KOPT-K1 (cell line): ENCODE measurements around the gene DNMT3A.
"Not testable (repeated sequence)": the region's sequence is repeated elsewhere in the genome, so short reads cannot be mapped to it uniquely, and the experiment has no call there.

ENCODE experiments used
- H3K27ac ChIP-seq: fragments of 200-600 bp; sonication (generic); 2 replicates; pipeline ENCODE4 v1.5.1; 2016; ENCODE audit warnings: antibody characterized with exemption, mild to moderate bottlenecking, low read depth, low read length; ENCODE audit not compliant: poor library complexity, severe bottlenecking
- H3K36me3 ChIP-seq: fragments of 200-600 bp; sonication (generic); 2 replicates; pipeline ENCODE4 v1.5.1; 2017; ENCODE audit warnings: antibody characterized with exemption, mild to moderate bottlenecking, low read length, moderate library complexity; ENCODE audit not compliant: insufficient read depth
- H3K9me3 ChIP-seq: fragments of 200-600 bp; sonication (generic); 2 replicates; pipeline ENCODE4 v1.5.1; 2017; ENCODE audit warnings: antibody characterized with exemption, low read length, mild to moderate bottlenecking; ENCODE audit not compliant: insufficient read depth, poor library complexity, severe bottlenecking

Gene DNMT3A

DNA sequence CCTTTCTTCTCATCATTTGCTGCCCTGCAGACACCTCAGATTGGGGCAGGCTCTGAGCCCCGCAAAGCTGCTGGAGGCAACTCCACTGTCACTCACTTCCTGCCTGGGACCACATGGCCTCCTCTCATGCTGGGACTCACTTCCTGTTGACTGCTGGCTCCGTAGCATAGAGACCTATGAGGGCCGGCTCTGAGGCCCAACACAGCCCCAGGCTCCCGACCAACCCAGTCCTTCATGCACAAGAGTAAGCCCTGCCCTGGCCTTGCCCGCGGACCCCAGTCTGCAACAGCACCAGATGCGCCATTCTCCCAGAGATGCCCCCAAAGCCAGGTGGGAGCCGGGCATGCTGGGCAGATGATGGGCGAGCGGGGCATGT lies 55.7 kb downstream of the DNMT3A start:
- no peaks in the 10 kb centered on the region for H3K9me3 ChIP-seq
- peaks cover 22% of the 10 kb centered on the region for H3K36me3 ChIP-seq
- H3K27ac ChIP-seq: peak overlapping the region; percentile 91

DNA sequence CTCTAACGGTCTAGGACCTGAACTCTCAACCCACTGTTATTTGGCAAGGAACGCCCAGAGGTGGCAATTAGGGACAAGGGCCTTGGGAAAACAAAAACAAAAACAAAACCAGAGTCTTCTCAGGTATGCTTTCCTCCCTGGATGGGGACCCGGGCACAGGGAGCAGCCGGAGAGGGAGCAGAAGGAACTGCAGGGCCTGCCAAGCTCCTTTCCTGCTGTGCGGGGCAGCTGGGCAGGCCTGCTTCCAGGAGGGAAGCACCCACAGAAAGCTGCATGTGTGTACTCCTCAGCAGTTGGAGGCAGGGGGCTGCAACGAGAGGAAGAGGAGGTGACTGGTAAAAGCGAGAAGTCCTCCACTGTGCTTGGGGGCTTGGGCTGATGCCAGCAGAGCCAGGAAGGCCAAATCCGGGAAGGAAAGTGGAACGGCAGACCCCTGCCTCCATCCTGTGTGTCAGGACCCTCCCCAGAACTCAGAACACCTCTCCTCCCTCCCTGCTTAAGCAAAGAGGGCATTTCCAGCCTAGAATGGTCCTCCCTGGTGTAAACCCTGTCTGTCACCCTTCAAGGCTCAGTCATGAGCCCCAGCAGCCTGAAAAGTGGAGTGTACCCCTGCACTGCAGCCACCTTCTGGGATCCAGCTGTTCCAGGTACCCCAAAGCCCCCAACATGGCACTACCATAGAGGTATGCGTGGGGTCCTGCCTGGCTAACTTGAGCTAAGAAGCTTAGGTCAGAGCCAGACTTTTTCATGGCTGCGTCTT lies 56.3 kb downstream of the DNMT3A start:
- Histone ChIP-seq H3K36me3 (peaks cover 28% of the 10 kb centered on the region), H3K27ac (peak overlapping the region; percentile 91), H3K9me3 (no peaks in the 10 kb centered on the region)

DNA sequence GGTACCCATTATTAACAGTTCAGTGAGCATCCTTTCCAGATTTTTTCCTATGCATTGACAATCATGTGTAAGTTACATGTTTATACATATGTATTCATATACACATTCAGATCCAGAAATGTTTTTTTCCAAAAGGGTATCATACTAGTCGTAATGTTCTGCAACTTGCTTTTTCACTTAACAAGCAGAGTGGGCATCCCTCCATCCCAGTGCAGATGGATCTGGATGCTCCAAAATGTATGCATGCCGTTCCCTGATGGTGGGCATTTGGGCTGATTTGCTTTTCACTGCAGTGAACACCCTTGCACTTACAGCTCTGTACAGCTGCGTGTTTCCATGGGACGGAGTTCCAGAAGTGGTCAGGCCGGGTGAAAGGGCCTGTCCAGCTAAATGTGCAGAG lies 57.0 kb downstream of the DNMT3A start:
- Histone ChIP-seq H3K27ac (peak overlapping the region; percentile 91), H3K9me3 (no peaks in the 10 kb centered on the region), H3K36me3 (peaks cover 31% of the 10 kb centered on the region)

DNA sequence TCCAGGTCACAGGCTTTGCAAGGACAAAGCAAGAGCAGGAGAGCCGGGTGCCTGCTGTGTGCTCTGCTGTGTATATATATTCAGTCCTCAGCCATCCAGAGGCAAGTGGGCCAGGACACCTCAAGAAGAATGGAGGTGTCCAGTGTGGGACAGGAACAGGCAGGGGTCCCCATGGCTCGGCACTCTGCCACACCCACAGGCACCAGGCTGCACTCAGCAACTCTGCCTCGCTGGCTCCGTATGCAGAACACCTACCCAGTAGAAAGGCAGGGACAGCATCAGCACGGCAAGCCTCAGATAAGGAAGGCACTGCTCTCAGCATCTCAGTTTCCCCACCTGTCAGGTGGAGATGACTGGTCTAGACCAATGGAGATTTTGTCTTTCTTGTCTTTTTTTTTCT lies 57.8 kb downstream of the DNMT3A start:
- Histone ChIP-seq H3K27ac (no peak overlapping the region), H3K36me3 (peaks cover 31% of the 10 kb centered on the region), H3K9me3 (no peaks in the 10 kb centered on the region)

DNA sequence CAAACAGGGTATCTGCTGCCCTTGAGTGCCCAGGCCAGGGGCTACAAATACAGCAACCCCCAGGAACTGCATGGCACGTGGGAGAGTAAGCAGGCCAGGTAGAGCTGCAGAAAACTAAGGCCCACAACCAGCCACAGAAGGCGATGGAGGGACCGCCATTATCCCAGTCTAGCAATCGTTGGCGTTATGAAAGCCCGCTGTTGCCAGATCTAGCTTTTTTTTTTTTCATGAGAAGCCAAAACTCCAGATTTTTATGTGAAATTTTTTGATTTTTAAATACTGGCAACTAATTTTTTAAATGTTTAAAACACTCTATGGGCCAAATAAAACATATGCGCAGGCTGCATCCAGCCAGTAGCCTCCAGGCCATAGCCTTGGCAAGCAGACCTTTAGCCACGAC lies 59.8 kb downstream of the DNMT3A start:
- H3K9me3 ChIP-seq: no peaks in the 10 kb centered on the region
- no peak overlapping the region for H3K27ac ChIP-seq
- H3K36me3 ChIP-seq: peaks cover 31% of the 10 kb centered on the region

DNA sequence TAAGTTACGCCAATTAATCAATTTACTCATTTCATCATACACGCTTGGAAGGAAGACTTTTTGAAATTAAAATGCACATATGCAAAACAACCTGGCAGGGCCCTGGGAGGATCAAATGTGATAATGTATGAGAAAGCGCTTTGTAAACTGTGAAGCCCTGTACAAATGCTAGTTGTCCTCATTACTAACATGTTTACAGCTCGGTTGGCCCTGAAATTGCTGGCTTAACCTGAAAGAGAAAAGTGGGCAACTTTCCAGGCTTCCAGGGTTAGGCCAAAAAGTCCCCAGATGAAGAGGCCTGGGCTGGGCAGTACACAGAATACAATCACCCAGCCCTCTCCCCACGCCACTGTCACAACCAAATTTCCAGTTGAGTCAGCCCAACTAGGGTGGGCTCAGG lies 60.2 kb downstream of the DNMT3A start:
- H3K27ac ChIP-seq: no peak overlapping the region
- H3K36me3 ChIP-seq: peaks cover 31% of the 10 kb centered on the region
- H3K9me3 ChIP-seq: no peaks in the 10 kb centered on the region

DNA sequence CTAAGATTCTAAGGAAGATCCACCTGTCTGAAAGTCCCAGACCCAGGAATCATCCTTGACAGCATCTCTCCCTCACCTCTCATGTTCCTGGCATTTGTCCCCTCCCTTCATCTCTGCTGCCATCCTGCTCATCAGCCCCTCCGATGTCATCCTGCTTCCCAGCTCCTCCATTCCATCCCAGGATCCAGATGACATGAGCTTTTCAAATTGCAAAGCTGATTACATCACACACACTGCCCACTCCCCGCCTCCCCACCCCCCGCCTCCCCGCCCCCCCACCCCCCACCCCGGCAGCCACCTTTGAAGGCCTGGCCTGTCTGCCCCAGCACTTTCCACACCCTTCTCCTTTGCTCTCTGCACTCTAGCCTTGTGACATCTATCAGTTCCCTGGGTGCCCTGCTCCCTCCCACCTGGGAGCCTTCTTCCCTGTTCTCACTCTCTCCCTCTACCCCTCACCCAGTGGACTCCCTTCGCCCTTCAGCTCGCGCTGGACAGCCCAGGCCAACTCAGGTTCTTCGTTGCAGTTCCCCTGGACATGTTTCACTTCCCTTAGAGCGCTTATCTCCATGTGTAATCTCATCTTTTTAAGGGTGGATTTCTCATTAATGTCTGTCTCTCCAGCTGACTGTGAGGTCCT lies 61.6 kb downstream of the DNMT3A start:
- Histone ChIP-seq H3K36me3 (peaks cover 31% of the 10 kb centered on the region), H3K9me3 (no peaks in the 10 kb centered on the region), H3K27ac (no peak overlapping the region)

DNA sequence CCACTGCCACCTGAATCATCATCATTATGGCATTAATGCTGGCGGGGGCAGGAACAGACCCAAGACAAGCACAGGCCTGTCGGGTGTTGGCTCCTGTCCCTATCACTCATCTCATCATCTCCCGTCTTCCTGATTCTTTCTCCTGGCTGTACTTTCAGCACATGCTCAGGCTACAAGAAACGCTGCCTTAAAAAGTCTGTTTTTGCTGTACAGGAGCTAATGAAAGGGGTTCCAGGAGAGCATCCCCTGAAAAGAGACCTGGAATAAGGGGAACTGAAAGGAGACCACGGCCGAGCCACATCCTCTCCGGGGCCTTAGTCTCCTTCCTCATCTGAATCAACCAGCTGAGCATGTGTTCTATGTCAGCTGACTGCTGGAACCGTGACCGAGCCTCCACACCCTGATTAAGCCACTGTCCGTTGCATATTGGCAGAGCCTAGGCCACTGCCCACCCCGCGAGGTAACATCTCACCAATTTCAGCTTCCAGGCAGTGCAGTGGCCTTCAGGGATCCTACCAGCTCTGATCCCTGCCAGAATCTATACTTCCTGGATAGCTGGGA lies 62.6 kb downstream of the DNMT3A start:
- peaks cover 31% of the 10 kb centered on the region for H3K36me3 ChIP-seq
- no peak overlapping the region for H3K27ac ChIP-seq
- H3K9me3 ChIP-seq: no peaks in the 10 kb centered on the region

DNA sequence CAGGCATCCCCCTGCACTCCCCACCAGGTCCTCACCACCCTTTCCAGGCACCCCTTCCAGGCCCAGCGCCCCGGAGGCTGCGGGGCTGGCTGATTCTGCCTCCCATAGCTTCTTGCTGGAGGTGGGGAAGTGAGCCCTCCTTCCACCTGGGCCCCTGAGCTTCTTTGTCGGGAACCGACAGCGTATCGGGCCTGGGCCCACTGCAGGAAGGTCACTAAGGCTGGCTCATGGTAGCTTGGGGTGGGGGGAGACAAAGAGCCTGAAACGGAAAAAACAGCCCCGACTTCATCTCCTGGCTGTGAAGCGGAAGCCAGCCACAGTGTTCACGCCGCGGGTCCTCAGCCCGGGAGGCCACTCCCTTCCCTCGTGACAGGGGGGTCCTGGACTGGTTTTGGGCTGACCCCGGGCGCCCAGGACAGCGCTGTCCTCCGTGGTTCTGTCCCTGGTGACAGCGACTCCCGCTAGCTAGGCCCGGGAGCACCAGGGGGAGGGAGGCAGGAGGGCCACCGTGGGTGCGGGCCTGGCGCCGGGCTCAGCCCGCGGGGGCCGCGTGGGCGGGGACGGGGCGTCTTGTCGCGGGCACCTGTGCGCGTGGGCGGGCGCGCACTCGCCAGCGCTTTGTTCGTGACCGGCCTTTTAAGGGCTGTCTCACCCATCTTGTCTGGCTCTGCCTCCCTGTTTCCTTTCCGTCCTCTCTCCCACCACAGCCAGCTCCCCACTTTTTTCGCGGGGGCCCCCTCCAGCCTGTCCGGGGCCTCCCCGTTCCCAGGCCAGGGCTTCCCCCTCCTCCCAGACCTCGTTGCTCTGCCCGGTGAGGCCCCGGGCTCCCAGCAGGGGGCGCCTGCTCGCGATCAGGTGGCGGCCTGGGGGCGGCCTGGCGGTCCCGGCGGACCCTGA lies 64.9 kb downstream of the DNMT3A start:
- Histone ChIP-seq H3K36me3 (peaks cover 21% of the 10 kb centered on the region; the same call in 1 of the 2 replicates), H3K9me3 (no peaks in the 10 kb centered on the region), H3K27ac (no peak overlapping the region)

DNA sequence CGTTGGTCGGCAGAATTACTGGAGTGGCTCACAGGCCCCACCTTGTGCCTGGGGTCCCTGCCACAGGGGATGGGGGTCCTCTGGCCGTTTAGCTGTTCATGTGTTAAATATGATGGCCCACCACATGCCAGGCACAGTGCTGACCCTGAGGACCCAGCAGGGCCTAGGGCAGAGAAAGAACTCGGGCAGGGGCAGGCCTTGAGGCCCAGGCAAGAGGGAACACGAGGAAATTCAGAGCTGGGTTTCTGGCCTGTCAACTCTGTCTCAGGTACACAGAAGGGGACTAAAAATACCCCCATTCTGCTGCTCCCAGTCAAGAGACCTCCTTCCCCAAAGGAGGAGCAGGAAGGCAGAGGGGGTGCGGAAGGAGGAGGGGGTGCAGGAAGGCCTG lies 66.2 kb downstream of the DNMT3A start:
- H3K9me3 ChIP-seq: no peaks in the 10 kb centered on the region
- peak overlapping the region; percentile 75 for H3K27ac ChIP-seq
- H3K36me3 ChIP-seq: peaks cover 9% of the 10 kb centered on the region; the same call in 1 of the 2 replicates

DNA sequence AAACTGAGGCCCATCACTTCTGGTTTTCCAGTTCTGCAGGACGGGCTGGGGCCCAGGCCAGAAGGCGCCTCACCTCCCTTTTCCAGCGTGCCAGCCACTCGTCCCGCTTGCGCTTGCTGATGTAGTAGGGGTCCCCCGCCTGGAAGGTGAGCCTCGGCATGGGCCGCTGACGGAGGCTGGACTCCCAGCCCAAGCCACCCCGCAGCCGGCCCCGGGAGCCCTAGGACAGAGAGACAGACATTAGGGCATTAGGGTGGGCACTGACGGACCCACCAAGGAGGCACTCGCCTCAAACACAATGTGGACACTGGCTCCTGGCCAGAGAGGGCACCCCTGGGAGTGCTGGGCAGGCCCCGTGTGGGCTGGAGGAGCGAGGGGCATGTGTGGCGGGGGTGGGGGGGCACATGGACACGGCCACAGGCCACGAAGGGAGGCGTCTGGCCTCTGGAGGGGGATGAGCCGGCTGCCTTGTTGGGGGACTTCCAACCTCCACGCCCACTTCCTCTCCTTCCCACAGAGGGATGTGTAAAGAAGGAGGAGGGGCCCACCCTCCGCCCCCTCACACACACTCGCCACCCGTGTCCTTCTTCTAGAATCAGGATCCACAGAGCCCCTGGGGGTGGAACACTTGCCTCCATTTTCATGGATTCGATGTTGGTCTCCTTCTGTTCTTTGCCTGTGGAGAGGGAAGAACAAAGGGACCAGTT lies 66.7 kb downstream of the DNMT3A start:
- peaks cover 10% of the 10 kb centered on the region; the same call in 1 of the 2 replicates for H3K36me3 ChIP-seq
- no peaks in the 10 kb centered on the region for H3K9me3 ChIP-seq
- peak overlapping the region; percentile 75 for H3K27ac ChIP-seq

DNA sequence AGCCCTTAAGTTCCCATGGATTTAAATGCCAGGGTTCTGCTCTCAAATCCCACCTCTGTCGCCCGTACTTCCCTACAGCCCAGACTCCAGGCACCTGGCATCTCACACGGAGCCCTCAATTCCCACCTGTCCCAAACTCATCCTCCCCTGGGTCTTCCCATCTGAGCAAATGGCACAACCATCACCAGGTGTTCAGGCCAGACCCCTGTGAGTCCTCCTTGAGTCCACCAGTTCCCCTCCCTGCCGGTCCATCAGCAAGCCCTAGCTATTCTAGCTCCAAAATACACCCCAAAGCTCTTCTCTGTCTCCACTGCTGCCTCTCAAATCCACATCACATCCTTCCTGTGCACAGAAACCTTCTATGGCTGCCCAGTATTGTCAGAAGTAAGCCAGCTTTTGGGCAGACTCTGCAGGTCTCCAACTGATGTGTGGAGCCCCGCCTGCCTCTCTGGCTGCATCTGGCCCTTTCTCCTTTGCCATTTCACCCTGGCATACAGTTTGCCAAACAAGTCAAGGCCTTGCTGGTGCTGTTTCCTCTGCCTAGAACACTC lies 67.7 kb downstream of the DNMT3A start:
- Histone ChIP-seq H3K9me3 (no peaks in the 10 kb centered on the region), H3K36me3 (peaks cover 19% of the 10 kb centered on the region; the same call in 1 of the 2 replicates), H3K27ac (peak overlapping the region; percentile 75)

DNA sequence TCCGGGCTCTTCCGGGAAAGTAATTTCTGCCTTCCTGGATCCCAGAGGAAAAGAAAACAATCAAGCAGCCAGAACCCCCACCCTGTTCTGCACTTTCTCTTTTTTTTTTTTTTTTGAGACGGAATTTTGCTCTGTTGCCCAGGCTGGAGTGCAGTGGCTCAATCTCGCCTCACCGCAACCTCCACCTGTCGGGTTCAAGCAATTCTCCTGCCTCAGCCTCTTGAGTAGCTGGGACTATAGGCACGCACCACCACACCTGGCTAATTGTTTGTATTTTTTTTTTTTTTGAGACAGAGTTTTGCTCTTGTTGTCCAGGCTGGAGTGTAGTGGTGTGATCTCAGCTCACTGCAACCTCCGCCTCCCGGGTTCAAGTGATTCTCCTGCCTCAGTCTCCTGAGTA lies 69.0 kb downstream of the DNMT3A start:
- peak overlapping the region; percentile 75 for H3K27ac ChIP-seq
- not testable (repeated sequence) for H3K9me3 ChIP-seq
- peaks cover 33% of the 10 kb centered on the region for H3K36me3 ChIP-seq

DNA sequence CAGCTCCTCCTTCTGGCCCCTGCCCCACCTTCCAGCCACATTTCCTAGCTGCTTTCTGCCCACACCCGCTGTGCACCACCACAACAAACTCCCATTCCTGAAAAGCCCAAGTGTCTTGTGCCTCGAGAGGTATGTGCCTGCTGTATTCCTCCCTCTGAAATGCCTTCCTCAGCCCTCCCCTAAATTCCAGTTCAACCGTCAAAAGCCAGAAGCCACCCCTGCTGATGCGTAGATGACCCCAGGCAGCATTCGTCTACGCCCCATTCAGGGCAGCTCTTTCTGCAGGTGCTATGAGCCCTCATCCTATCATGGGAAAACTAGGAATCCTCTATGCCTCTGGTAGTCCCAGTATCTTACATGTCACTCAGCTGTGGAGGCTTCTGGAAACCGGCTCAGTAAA lies 71.7 kb downstream of the DNMT3A start:
- H3K27ac ChIP-seq: no peak overlapping the region
- peaks cover 55% of the 10 kb centered on the region for H3K36me3 ChIP-seq
- no peaks in the 10 kb centered on the region for H3K9me3 ChIP-seq
